GM12801 (cell line): ENCODE data around the gene GRM3.

Experiments used
- CTCF ChIP-seq: IDR thresholded peaks from one replicate; pipeline ENCODE4 v1.5.1; 2011; ENCODE audit warnings: control low read depth; ENCODE audit not compliant: insufficient read length; ENCODE audit errors: extremely low read depth

Gene GRM3

GRCh38 chr7:86708031-86708680 lies 64.4 kb downstream of the GRM3 start:
- TF ChIP-seq CTCF: no peak

GRCh38 chr7:86720306-86720705 lies 76.6 kb downstream of the GRM3 start:
- no peak for TF ChIP-seq CTCF

GRCh38 chr7:86733783-86734182 lies 90.1 kb downstream of the GRM3 start:
- no peak for TF ChIP-seq CTCF

- no peak for TF ChIP-seq CTCF
These were observed 101.5 kb downstream of the GRM3 start for GRCh38 chr7:86745013-86745745.

GRCh38 chr7:86747698-86748097 lies 104.0 kb downstream of the GRM3 start:
- no peak for TF ChIP-seq CTCF

- TF ChIP-seq CTCF: no peak
These were observed 104.5 kb downstream of the GRM3 start for GRCh38 chr7:86748201-86748600.

GRCh38 chr7:86748843-86749719 lies 105.4 kb downstream of the GRM3 start:
- TF ChIP-seq CTCF: no peak
